HepG2 (cell line): ENCODE data around the gene SCGB1D1. TPM values are rescaled to one million over a fixed set of nuclear protein-coding genes. Genes with fewer than 3 reads are reported as not detected.

Experiments
- ATAC-seq: fragments of 200-7000 bp; cut with Tn5 transposase; 3 replicates; pipeline ENCODE4 v1.9.1; 2020; ENCODE audit warnings: mild to moderate bottlenecking, moderate library complexity
- BruUV-seq: library from RNA; stranded (reverse); fragments of 400-500 nt; replicated peaks from 2 replicates; lab custom pipeline; 2021; lab: Mats Ljungman, UMichigan
- CTCF ChIA-PET: fragments of 300-600 bp; formaldehyde crosslinking; extraction: SDS; loops from one replicate; lab custom pipeline; 2021; ENCODE audit warnings: low total read pairs, inconsistent platforms, low intra/inter-chr PET ratio; lab: Yijun Ruan, JAX
- POLR2A ChIA-PET: fragments of 350-600 bp; sonication (Branson Sonifier 250); formaldehyde crosslinking; loops from one replicate; lab custom pipeline; 2020; ENCODE audit warnings: antibody characterized with exemption, inconsistent platforms; lab: Yijun Ruan, JAX
- DNase-seq: peaks from one replicate; pipeline ENCODE4 v3.0.0-alpha.2; 2015; ENCODE audit warnings: low spot score
- FAIRE-seq: peaks from 3 replicates; lab custom pipeline; 2011; peaks lifted over from hg19 to GRCh38; lab: Jason Lieb, UNC
- H2AFZ ChIP-seq: one replicate; pipeline ENCODE4 v1.6.1; 2011; ENCODE audit warnings: low read length, inconsistent platforms
- H3K27ac ChIP-seq: fragments of 300-600 bp; 3 replicates; pipeline ENCODE4 v1.8.0; 2011; ENCODE audit warnings: mixed run types, mild to moderate bottlenecking, mixed read lengths, low read length, inconsistent platforms; ENCODE audit not compliant: insufficient read depth; ENCODE audit errors: extremely low read length
- H3K27me3 ChIP-seq, 2 experiments: fragments of 200-600 bp in 1 of 2; 2 replicates in 1 of 2; 3 replicates in 1 of 2; pipeline versions ENCODE4 v1.6.0 to v1.8.0; 2011; ENCODE audit warnings: low read length in 2 of 2, mild to moderate bottlenecking in 2 of 2, moderate library complexity in 2 of 2, inconsistent platforms in 1 of 2; ENCODE audit not compliant: insufficient read depth in 2 of 2, control insufficient read depth in 1 of 2
- H3K36me3 ChIP-seq, 2 experiments: fragments of 200-600 bp in 1 of 2; replicated peaks in 1 of 2; 2 replicates in 1 of 2; 3 replicates in 1 of 2; pipeline versions ENCODE4 v1.5.1 to v1.8.0; 2011; ENCODE audit warnings: low read length in 2 of 2, inconsistent platforms in 1 of 2; ENCODE audit not compliant: insufficient read depth in 2 of 2, control insufficient read depth in 1 of 2
- H3K4me1 ChIP-seq: 2 replicates; pipeline ENCODE4 v1.5.1; 2012; ENCODE audit warnings: low read length, inconsistent platforms; ENCODE audit not compliant: insufficient read depth
- H3K4me2 ChIP-seq: 2 replicates; pipeline ENCODE4 v1.6.0; 2011; ENCODE audit warnings: low read depth, low read length, inconsistent platforms
- H3K4me3 ChIP-seq, 3 experiments: fragments of 200-600 bp in 1 of 3; sonication (generic), shearing (Covaris generic) in 1 of 3; replicated peaks in 1 of 3; 2 replicates each; pipeline ENCODE4 v1.5.1; 2011 to 2016; ENCODE audit warnings: low read length in 3 of 3, inconsistent platforms in 2 of 3, low read depth in 2 of 3, mild to moderate bottlenecking in 2 of 3, control low read depth in 1 of 3, mixed read lengths in 1 of 3; ENCODE audit not compliant: insufficient read depth in 1 of 3
- H3K79me2 ChIP-seq: one replicate; pipeline ENCODE4 v1.6.1; 2011; ENCODE audit warnings: low read length, inconsistent platforms; ENCODE audit not compliant: insufficient read depth
- H3K9ac ChIP-seq: 2 replicates; pipeline ENCODE4 v1.6.0; 2011; ENCODE audit warnings: mild to moderate bottlenecking, low read depth, low read length, inconsistent platforms; ENCODE audit not compliant: insufficient read depth
- H3K9me3 ChIP-seq: 2 replicates; pipeline ENCODE4 v1.5.1; 2012; ENCODE audit warnings: mild to moderate bottlenecking, low read length
- H4K20me1 ChIP-seq: 2 replicates; pipeline ENCODE4 v1.6.0; 2011; ENCODE audit warnings: inconsistent platforms, mild to moderate bottlenecking, low read length, moderate library complexity; ENCODE audit not compliant: insufficient read depth
- FOXJ3 ChIP-seq: sonication (generic); formaldehyde crosslinking; IDR thresholded peaks from 2 replicates; pipeline ENCODE4 v1.4.0; 2020; ENCODE audit warnings: missing genetic modification reagents, mild to moderate bottlenecking, borderline replicate concordance
- RAD21 ChIP-seq: fragments of 450-650 bp; formaldehyde crosslinking; IDR thresholded peaks from 2 replicates; pipeline ENCODE4 v1.5.0; 2020; ENCODE audit warnings: mild to moderate bottlenecking
- SMC3 ChIP-seq: IDR thresholded peaks from 2 replicates; pipeline ENCODE4 v1.6.1; 2011; ENCODE audit warnings: low read length, improper control_type of control experiment
- SP2 ChIP-seq: sonication (generic); formaldehyde crosslinking; IDR thresholded peaks from 2 replicates; pipeline ENCODE4 v1.5.1; 2020; ENCODE audit warnings: mild to moderate bottlenecking, missing genetic modification reagents
- STAG1 ChIP-seq: sonication (generic); formaldehyde crosslinking; IDR thresholded peaks from 2 replicates; pipeline ENCODE4 v1.4.0; 2020; ENCODE audit warnings: missing genetic modification reagents
- ZNF136 ChIP-seq: sonication (generic); formaldehyde crosslinking; IDR thresholded peaks from 2 replicates; pipeline ENCODE4 v1.8.1; 2022; ENCODE audit warnings: low read depth, mild to moderate bottlenecking, moderate library complexity, missing genetic modification reagents
- ZNF30 ChIP-seq: sonication (generic); formaldehyde crosslinking; IDR thresholded peaks from 2 replicates; pipeline ENCODE4 v1.5.0; 2020; ENCODE audit warnings: mild to moderate bottlenecking, missing genetic modification reagents
- WGBS: methylation state at CpG from one replicate; pipeline ENCODE4 v1.1.6; 2017; ENCODE audit warnings: low lambda C conversion rate; 5-methylcytosine and 5-hydroxymethylcytosine counted together
- in situ Hi-C: cut with HindIII; loops from 2 replicates; pipeline ENCODE4 v1.10.0; 2017; ENCODE audit warnings: low pct_unique_long_range_greater_than_20kb; ENCODE audit not compliant: extremely low pct_ligation_motif_present
- intact Hi-C: fragments of 100-400 bp; cut with micrococcal nuclease; formaldehyde crosslinking; loops from one replicate; pipeline ENCODE4 v1.10.0; 2022; ENCODE audit not compliant: unreplicated experiment
- polyA plus RNA-seq, 8 experiments: library from polyadenylated mRNA; depleted of rRNA in 3 of 8; stranded (reverse) in 7 of 8; unstranded in 1 of 8; fragments of >200 nt; fragmentation: Illumina TruSeq in 4 of 8; extraction: Trizol in 4 of 8; gene quantifications; 2 replicates each; pipeline versions ENCODE4 v1.2.1 to v1.2.3, GENCODE V29; 2011 to 2016; ENCODE audit warnings: low read depth in 4 of 8, missing spikeins in 1 of 8, mixed read lengths in 1 of 8; ENCODE audit not compliant: insufficient read depth in 1 of 8
- total RNA-seq, 5 experiments: library from RNA; depleted of rRNA; stranded (reverse); fragments of >200 nt; fragmentation: Illumina TruSeq; extraction: Trizol; gene quantifications; 2 replicates each; pipeline ENCODE4 v1.2.3, GENCODE V29; 2016; ENCODE audit warnings: low read depth in 1 of 5
- TF ChIP-seq, protein P1 (sequence below): sonication (generic); formaldehyde crosslinking; conservative IDR thresholded peaks from 2 replicates; pipeline ENCODE4 v1.4.0; 2020; ENCODE audit warnings: mild to moderate bottlenecking, missing genetic modification reagents, moderate library complexity
- TF ChIP-seq, protein P2 (sequence below): sonication (generic); formaldehyde crosslinking; conservative IDR thresholded peaks from 2 replicates; pipeline ENCODE4 v1.4.0; 2020; ENCODE audit warnings: missing genetic modification reagents
- TF ChIP-seq, protein P3 (sequence below): IDR thresholded peaks from 2 replicates; pipeline ENCODE4 v1.6.1; 2012; ENCODE audit warnings: low read length, improper control_type of control experiment
- TF ChIP-seq, protein P4 (sequence below): sonication (generic); formaldehyde crosslinking; IDR thresholded peaks from 2 replicates; pipeline ENCODE4 v1.4.0; 2020; ENCODE audit warnings: low read depth, mild to moderate bottlenecking, missing genetic modification reagents

Gene SCGB1D1
- total and polyA plus RNA-seq, 2 of the 13 experiments (the other 11 are each of a cell fraction or from before 2014, with no cell fraction given): not detected

DNA sequence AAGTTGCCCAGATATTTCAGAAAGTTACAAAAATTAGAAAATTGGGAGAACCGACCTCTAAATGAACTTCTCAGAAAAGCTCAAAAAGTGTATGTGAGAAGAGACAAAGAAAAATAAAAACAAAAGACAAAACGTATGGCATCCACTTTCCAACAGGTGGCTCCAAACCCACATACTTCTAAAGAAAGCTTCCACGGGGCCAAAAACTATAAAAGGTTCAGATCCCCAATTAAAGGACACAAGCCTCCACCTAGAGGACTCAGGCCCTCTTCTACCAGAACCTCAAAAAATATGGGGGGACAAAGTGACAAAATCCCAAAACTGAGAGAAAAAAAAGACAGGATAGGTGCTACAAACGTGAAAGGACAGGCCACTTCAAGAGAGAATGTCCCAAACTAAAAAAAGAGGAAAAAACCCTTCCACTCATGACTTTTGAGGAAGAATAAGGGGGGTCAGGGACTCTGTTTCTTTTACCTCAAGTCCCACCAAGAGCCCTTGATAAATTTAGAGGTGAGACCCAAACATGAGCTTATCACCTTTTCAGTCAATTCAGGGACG is 27.3 kb downstream of the SCGB1D1 start:
- no peaks in the 10 kb centered on the region for H3K4me1 ChIP-seq
- H3K4me3 ChIP-seq: no peak overlapping the region
- intact Hi-C loops (loop anchor here (1.0 kb wide), 2 partner anchors 94 to 108 kb away; no protein-coding TSS in a partner anchor), in situ Hi-C loops (loop anchor here (5.0 kb wide), 1 partner anchor 95 kb away; no protein-coding TSS in a partner anchor)
- peaks cover 0 to 18% of the 10 kb centered on the region in 2 experiments; a peak in 1 of 5 replicates for H3K27me3 ChIP-seq
- H3K36me3 ChIP-seq: no peaks in the 10 kb centered on the region
- ChIA-PET CTCF (interaction anchor here (1.2 to 2.5 kb wide), 6 partner anchors 46 to 161 kb away, joined by 3 to 34 read pairs (median 4); no protein-coding TSS in a partner anchor), POLR2A (no interaction called here)
- H2AFZ ChIP-seq: no peak overlapping the region
- 13% methylated on average over 5 of the region's 5 CpGs for WGBS
- BruUV-seq: no TSS peak
- H4K20me1 ChIP-seq: no peaks in the 10 kb centered on the region
- ATAC-seq: no peak
- peaks cover 6% of the 10 kb centered on the region; the same call in 1 of the 2 replicates for H3K9me3 ChIP-seq
- no peak overlapping the region for H3K9ac ChIP-seq
- DNase-seq: peak; percentile 19
- no peak overlapping the region for H3K27ac ChIP-seq
- no peak overlapping the region for H3K4me2 ChIP-seq
- H3K79me2 ChIP-seq: no peaks in the 10 kb centered on the region
- FAIRE-seq: peak; percentile 73
- TF ChIP-seq ZNF136 (CRISPR knock-in tag): no peak
- TF ChIP-seq, protein P1, sequence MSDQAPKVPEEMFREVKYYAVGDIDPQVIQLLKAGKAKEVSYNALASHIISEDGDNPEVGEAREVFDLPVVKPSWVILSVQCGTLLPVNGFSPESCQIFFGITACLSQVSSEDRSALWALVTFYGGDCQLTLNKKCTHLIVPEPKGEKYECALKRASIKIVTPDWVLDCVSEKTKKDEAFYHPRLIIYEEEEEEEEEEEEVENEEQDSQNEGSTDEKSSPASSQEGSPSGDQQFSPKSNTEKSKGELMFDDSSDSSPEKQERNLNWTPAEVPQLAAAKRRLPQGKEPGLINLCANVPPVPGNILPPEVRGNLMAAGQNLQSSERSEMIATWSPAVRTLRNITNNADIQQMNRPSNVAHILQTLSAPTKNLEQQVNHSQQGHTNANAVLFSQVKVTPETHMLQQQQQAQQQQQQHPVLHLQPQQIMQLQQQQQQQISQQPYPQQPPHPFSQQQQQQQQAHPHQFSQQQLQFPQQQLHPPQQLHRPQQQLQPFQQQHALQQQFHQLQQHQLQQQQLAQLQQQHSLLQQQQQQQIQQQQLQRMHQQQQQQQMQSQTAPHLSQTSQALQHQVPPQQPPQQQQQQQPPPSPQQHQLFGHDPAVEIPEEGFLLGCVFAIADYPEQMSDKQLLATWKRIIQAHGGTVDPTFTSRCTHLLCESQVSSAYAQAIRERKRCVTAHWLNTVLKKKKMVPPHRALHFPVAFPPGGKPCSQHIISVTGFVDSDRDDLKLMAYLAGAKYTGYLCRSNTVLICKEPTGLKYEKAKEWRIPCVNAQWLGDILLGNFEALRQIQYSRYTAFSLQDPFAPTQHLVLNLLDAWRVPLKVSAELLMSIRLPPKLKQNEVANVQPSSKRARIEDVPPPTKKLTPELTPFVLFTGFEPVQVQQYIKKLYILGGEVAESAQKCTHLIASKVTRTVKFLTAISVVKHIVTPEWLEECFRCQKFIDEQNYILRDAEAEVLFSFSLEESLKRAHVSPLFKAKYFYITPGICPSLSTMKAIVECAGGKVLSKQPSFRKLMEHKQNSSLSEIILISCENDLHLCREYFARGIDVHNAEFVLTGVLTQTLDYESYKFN (CRISPR knock-in tag): no peak
- TF ChIP-seq, protein P2, sequence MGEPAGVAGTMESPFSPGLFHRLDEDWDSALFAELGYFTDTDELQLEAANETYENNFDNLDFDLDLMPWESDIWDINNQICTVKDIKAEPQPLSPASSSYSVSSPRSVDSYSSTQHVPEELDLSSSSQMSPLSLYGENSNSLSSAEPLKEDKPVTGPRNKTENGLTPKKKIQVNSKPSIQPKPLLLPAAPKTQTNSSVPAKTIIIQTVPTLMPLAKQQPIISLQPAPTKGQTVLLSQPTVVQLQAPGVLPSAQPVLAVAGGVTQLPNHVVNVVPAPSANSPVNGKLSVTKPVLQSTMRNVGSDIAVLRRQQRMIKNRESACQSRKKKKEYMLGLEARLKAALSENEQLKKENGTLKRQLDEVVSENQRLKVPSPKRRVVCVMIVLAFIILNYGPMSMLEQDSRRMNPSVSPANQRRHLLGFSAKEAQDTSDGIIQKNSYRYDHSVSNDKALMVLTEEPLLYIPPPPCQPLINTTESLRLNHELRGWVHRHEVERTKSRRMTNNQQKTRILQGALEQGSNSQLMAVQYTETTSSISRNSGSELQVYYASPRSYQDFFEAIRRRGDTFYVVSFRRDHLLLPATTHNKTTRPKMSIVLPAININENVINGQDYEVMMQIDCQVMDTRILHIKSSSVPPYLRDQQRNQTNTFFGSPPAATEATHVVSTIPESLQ (CRISPR knock-in tag): no peak
- TF ChIP-seq FOXJ3 (CRISPR knock-in tag): no peak
- TF ChIP-seq, protein P3, sequence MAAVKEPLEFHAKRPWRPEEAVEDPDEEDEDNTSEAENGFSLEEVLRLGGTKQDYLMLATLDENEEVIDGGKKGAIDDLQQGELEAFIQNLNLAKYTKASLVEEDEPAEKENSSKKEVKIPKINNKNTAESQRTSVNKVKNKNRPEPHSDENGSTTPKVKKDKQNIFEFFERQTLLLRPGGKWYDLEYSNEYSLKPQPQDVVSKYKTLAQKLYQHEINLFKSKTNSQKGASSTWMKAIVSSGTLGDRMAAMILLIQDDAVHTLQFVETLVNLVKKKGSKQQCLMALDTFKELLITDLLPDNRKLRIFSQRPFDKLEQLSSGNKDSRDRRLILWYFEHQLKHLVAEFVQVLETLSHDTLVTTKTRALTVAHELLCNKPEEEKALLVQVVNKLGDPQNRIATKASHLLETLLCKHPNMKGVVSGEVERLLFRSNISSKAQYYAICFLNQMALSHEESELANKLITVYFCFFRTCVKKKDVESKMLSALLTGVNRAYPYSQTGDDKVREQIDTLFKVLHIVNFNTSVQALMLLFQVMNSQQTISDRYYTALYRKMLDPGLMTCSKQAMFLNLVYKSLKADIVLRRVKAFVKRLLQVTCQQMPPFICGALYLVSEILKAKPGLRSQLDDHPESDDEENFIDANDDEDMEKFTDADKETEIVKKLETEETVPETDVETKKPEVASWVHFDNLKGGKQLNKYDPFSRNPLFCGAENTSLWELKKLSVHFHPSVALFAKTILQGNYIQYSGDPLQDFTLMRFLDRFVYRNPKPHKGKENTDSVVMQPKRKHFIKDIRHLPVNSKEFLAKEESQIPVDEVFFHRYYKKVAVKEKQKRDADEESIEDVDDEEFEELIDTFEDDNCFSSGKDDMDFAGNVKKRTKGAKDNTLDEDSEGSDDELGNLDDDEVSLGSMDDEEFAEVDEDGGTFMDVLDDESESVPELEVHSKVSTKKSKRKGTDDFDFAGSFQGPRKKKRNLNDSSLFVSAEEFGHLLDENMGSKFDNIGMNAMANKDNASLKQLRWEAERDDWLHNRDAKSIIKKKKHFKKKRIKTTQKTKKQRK: no peak
- TF ChIP-seq, protein P4, sequence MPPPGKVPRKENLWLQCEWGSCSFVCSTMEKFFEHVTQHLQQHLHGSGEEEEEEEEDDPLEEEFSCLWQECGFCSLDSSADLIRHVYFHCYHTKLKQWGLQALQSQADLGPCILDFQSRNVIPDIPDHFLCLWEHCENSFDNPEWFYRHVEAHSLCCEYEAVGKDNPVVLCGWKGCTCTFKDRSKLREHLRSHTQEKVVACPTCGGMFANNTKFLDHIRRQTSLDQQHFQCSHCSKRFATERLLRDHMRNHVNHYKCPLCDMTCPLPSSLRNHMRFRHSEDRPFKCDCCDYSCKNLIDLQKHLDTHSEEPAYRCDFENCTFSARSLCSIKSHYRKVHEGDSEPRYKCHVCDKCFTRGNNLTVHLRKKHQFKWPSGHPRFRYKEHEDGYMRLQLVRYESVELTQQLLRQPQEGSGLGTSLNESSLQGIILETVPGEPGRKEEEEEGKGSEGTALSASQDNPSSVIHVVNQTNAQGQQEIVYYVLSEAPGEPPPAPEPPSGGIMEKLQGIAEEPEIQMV (CRISPR knock-in tag): no peak
- TF ChIP-seq SP2 (CRISPR knock-in tag): no peak
- TF ChIP-seq SMC3: peak; percentile 78
- no peak for TF ChIP-seq ZNF30 (CRISPR knock-in tag)
- peak; percentile 82 for TF ChIP-seq STAG1 (CRISPR knock-in tag)
- peak; percentile 65 for TF ChIP-seq RAD21
